NCI-H187 treated with DMSO at 0.1 percent for 48 hours (cell line): Measurements from ENCODE around the gene SDSL.

Source experiments
- DNase-seq: peaks from one replicate; lab custom pipeline; 2025; lab: John Stamatoyannopoulos, UW

Gene SDSL

GRCh38 chr12:113469224-113469948 lies 47.2 kb downstream of the SDSL start:
- no peak for DNase-seq

- no peak for DNase-seq
Observed at GRCh38 chr12:113469949-113470743, 48.0 kb downstream of the SDSL start.

DNA sequence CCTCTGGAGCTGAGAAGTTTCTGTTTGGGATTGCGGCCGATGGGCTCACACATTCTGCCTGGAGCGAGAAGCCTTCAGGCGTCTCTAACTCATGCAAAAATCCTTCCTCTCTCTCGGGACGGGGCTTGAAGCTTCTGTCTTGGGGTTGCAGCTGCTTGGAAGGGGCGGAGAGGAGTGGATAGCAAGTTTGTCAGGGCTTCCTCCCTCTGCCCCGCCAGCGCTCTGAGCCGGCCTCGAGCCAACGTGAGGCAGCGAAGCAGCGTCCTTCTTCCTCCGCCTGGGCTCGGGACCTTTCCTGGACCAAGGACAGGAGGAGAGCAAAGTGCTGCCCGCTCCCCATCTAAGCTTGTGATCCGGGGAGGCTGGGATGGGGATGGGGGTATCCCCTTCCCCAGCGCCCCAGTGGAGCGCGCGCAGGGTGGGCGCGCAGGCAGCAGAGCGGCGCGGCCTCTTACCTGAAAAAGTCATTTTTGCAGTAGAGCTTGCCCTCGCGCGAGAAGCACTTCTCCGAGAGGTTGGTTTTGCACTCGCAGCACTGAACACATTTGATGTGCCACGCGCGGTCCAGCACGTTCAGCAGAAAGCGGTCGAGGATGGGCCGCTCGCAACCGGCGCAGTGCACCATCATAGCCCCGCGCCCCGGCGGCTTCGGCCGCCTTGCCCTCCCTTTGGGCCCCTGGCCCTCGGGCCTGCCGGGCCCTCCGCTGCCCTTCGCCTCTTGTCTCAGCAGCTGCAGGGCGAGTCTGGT lies 48.9 kb downstream of the SDSL start:
- no peak for DNase-seq

GRCh38 chr12:113471619-113472171 lies 49.5 kb downstream of the SDSL start, which contains the start of gene LHX5:
Gene LHX5, minus strand, starts transcription at chr12:113471871. Its CDS starts 373 bp downstream, at chr12:113471498.
- DNase-seq: no peak

DNA sequence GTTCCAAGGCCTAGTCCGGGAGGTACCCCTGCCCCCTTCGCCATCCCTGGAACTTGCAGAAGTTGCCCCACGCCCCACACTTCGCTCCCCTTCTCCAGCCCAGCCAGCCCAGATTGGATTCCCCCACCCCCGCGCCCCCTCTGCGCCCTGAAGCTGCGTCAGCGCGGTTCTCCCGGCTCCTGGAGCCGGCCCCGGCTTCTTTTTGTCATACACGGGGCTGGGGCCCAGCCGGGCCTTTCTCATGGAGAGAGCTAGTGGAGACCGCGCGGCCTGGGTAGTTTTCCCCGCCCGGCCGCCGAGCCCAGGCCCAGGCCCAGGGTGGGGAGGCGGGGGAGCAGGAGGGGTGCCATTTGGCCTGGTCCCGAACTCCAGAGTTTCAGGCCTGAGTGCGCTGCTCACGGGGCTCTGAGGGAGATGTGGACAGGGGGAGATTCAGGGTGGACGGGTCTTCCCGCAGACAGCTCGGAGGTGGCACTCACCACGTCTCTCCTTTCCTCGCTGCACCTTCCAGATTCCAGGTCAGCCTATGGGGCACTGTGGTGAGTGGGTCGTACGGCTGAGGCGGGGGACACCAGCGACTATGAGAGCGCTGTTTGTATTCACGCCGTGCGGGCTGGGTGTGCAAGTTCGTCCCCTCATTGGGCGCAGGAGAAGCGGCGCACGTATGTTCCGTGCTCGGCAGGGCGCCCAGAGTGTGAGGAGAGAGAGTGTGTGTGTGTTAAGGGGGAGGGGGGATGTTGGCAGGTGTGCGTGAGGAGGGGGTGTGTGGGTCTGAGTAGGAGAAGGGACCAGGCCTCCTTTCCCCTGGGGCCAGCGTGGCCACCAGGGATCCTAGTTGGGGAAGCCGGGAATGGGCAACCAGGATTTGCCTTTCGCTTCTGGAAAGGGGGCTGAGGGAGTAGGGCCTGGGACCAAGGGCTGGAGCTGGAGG lies 50.3 kb downstream of the SDSL start:
- DNase-seq: no peak

- no peak for DNase-seq
Observed at GRCh38 chr12:113473400-113473799, 51.2 kb downstream of the SDSL start.

DNA sequence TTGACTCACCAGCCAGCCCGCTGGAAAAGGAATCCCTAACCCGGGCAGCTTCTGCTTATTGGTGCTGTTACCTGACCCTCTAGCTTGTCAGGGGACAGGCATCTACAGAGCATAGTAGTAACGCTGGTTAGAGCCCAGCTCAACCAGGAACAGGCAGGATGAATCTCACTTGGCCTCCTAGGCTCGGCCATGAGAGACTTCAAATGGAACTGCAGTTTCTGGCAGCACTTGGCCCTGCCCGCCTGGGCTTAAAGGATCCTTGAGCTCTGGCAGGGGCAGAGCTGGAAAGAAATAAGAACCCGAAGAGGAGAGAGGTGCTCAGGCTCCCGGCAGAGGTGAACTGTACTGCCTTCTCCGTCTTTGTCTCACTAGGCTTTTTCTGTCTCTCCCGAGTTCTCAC lies 51.8 kb downstream of the SDSL start:
- DNase-seq: no peak

DNA sequence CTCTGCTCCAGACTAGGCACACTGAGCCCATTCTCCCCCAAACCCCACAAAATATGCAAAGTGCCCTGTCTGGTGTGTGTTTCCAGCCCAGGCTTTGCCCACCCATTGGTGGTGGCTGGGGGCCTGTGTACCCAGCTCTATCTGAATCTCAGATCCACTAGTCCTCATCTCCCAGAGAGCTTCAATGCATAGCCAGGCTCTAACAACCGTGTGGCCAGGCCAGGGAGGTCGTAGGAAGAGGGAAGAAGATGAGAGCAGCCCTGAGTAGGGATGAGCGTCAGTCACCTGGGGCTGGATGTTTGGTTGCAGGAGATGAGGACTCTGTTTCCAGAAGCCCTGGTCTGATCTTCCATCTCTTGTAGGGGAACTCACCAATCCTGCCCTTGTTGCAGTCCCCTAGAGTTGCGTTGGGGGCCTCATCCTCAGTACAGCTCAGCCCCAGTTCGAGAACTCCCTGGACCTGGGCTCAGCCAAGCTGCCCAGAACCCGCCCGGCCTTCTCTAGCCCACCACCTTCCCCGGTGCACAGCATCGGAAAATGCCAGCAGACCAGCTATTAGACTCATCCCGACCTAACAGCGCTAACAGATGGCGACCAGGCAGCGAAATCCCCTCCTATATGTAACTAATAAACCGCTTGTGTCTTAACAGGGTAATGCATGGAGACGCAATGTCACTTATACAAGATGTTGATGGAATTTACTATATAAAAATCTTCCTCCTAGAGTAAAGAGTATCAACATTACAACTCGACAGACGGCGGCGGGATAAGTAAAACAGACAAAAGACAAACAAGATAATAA lies 52.7 kb downstream of the SDSL start:
- no peak for DNase-seq

- DNase-seq: no peak
Observed at GRCh38 chr12:113475451-113476175, 53.4 kb downstream of the SDSL start.

GRCh38 chr12:113476176-113476986 lies 54.2 kb downstream of the SDSL start:
- DNase-seq: no peak

- DNase-seq: no peak
Observed at GRCh38 chr12:113477171-113477841, 55.1 kb downstream of the SDSL start.

- no peak for DNase-seq
Observed at GRCh38 chr12:113477842-113478215, 55.6 kb downstream of the SDSL start.

GRCh38 chr12:113478351-113479011 lies 56.3 kb downstream of the SDSL start:
- DNase-seq: no peak

- DNase-seq: no peak
Observed at GRCh38 chr12:113479216-113479589, 57.0 kb downstream of the SDSL start.

GRCh38 chr12:113479590-113480335 lies 57.6 kb downstream of the SDSL start:
- DNase-seq: no peak

GRCh38 chr12:113480336-113480971 lies 58.3 kb downstream of the SDSL start:
- DNase-seq: no peak

GRCh38 chr12:113482334-113482733 lies 60.2 kb downstream of the SDSL start:
- DNase-seq: no peak
